HEK293 (cell line): ENCODE data around the gene NSL1.

Experiments used
- KLF1 ChIP-seq: fragments of 450-650 bp; formaldehyde crosslinking; IDR thresholded peaks from 2 replicates; pipeline ENCODE4 v1.5.1; 2016; ENCODE audit warnings: missing biosample characterization, missing genetic modification characterization
- ZBTB48 ChIP-seq: fragments of 450-650 bp; formaldehyde crosslinking; IDR thresholded peaks from 2 replicates; pipeline ENCODE4 v1.5.1; 2016; ENCODE audit warnings: missing biosample characterization, missing genetic modification characterization
- ZEB2 ChIP-seq: fragments of 450-650 bp; formaldehyde crosslinking; IDR thresholded peaks from 2 replicates; pipeline ENCODE4 v1.5.1; 2016; ENCODE audit warnings: missing biosample characterization, missing genetic modification characterization
- ZNF266 ChIP-seq: fragments of 450-650 bp; formaldehyde crosslinking; IDR thresholded peaks from 2 replicates; pipeline ENCODE4 v1.5.1; 2016; ENCODE audit warnings: missing biosample characterization, missing genetic modification characterization, low read depth
- ZNF324 ChIP-seq: fragments of 450-650 bp; formaldehyde crosslinking; IDR thresholded peaks from 2 replicates; pipeline ENCODE4 v1.5.1; 2016; ENCODE audit warnings: missing biosample characterization, missing genetic modification characterization
- ZNF473 ChIP-seq: fragments of 450-650 bp; formaldehyde crosslinking; IDR thresholded peaks from 2 replicates; pipeline ENCODE4 v1.5.1; 2017; ENCODE audit warnings: missing biosample characterization, missing genetic modification characterization
- ZNF561 ChIP-seq: fragments of 450-650 bp; IDR thresholded peaks from 2 replicates; pipeline ENCODE4 v1.5.1; 2018; ENCODE audit warnings: missing biosample characterization, missing genetic modification characterization, borderline replicate concordance
- ZSCAN23 ChIP-seq: fragments of 450-650 bp; formaldehyde crosslinking; IDR thresholded peaks from 2 replicates; pipeline ENCODE4 v1.5.1; 2016; ENCODE audit warnings: missing biosample characterization, missing genetic modification characterization
- ZSCAN30 ChIP-seq: fragments of 450-650 bp; IDR thresholded peaks from 2 replicates; pipeline ENCODE4 v1.5.1; 2018; ENCODE audit warnings: missing biosample characterization, mild to moderate bottlenecking, missing genetic modification characterization, moderate library complexity
- TF ChIP-seq, protein P1 (sequence below): fragments of 450-650 bp; formaldehyde crosslinking; IDR thresholded peaks from 2 replicates; pipeline ENCODE4 v1.5.1; 2016; ENCODE audit warnings: missing biosample characterization, missing genetic modification characterization
- TF ChIP-seq, protein P2 (sequence below): sonication (generic); formaldehyde crosslinking; IDR thresholded peaks from 2 replicates; pipeline ENCODE4 v1.8.1; 2022; ENCODE audit warnings: mild to moderate bottlenecking, moderate library complexity, missing genetic modification reagents
- TF ChIP-seq, protein P3 (sequence below): fragments of 450-650 bp; formaldehyde crosslinking; IDR thresholded peaks from 2 replicates; pipeline ENCODE4 v1.5.1; 2016; ENCODE audit warnings: missing biosample characterization, missing genetic modification characterization

DNA sequence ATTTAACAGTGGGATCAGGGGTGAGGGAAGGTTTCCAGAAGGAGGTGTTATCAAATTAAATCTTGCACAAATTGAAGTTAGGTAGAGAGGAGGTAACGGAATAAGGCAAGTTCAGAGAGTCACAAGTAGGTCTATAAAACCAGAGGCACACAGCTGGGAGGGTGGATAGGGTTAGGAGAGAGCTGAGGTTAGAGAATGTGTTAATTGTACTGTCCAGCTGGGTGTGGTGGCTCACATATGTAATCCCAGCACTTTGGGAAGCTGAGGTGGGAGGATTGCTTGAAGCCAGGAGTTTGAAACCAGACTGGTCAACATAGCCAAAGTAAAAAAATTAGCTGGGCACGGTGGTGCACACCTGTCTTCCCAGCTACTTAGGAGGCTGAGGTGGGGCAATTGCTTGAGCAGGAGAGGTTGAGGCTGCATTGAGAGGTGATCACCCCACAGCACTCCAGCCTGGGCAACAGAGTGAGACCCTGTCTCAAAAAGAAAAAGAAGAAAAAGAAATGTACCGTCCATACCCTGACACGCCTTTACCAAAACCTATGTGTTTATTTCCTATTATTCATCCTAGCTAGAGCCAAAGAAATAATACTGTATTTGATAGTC, 35.7 kb upstream of the NSL1 start:
- TF ChIP-seq, protein P1, sequence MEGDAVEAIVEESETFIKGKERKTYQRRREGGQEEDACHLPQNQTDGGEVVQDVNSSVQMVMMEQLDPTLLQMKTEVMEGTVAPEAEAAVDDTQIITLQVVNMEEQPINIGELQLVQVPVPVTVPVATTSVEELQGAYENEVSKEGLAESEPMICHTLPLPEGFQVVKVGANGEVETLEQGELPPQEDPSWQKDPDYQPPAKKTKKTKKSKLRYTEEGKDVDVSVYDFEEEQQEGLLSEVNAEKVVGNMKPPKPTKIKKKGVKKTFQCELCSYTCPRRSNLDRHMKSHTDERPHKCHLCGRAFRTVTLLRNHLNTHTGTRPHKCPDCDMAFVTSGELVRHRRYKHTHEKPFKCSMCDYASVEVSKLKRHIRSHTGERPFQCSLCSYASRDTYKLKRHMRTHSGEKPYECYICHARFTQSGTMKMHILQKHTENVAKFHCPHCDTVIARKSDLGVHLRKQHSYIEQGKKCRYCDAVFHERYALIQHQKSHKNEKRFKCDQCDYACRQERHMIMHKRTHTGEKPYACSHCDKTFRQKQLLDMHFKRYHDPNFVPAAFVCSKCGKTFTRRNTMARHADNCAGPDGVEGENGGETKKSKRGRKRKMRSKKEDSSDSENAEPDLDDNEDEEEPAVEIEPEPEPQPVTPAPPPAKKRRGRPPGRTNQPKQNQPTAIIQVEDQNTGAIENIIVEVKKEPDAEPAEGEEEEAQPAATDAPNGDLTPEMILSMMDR (tag by site-specific recombination) = no peak
- TF ChIP-seq ZNF266 (tag by site-specific recombination) (no peak), ZEB2 (tag by site-specific recombination) (no peak), ZNF473 (no peak), ZNF324 (no peak), ZBTB48 (no peak), ZSCAN23 (tag by site-specific recombination) (no peak), KLF1 (tag by site-specific recombination) (no peak), ZNF561 (tag by site-specific recombination) (no peak), ZSCAN30 (no peak)
- TF ChIP-seq, protein P2, sequence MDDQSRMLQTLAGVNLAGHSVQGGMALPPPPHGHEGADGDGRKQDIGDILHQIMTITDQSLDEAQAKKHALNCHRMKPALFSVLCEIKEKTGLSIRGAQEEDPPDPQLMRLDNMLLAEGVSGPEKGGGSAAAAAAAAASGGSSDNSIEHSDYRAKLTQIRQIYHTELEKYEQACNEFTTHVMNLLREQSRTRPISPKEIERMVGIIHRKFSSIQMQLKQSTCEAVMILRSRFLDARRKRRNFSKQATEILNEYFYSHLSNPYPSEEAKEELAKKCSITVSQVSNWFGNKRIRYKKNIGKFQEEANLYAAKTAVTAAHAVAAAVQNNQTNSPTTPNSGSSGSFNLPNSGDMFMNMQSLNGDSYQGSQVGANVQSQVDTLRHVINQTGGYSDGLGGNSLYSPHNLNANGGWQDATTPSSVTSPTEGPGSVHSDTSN (CRISPR knock-in tag) = no peak
- TF ChIP-seq, protein P3, sequence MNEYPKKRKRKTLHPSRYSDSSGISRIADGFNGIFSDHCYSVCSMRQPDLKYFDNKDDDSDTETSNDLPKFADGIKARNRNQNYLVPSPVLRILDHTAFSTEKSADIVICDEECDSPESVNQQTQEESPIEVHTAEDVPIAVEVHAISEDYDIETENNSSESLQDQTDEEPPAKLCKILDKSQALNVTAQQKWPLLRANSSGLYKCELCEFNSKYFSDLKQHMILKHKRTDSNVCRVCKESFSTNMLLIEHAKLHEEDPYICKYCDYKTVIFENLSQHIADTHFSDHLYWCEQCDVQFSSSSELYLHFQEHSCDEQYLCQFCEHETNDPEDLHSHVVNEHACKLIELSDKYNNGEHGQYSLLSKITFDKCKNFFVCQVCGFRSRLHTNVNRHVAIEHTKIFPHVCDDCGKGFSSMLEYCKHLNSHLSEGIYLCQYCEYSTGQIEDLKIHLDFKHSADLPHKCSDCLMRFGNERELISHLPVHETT = no peak
